Esophagus muscularis mucosa (tissue), 3 donors: ENCODE data around the gene NAT14.

Experiments used
- POLR2A ChIP-seq: fragments of 450-650 bp; IDR thresholded peaks from one replicate; pipeline ENCODE4 v1.6.1; 2017; ENCODE audit warnings: antibody characterized with exemption, moderate library complexity, mild to moderate bottlenecking, low read depth
- POLR2AphosphoS5 ChIP-seq, 2 donors: sonication (generic); formaldehyde crosslinking; IDR thresholded peaks; one replicate each; pipeline ENCODE4 v1.6.1; 2017; ENCODE audit warnings: antibody characterized with exemption in 2 of 2
- TF ChIP-seq, protein P1 (sequence below), 3 experiments: fragments of 200-600 bp in 2 of 3; fragments of 450-650 bp in 1 of 3; sonication (generic) in 2 of 3; IDR thresholded peaks; one replicate each; pipeline ENCODE4 v1.5.1; 2017 to 2019; ENCODE audit warnings: antibody characterized with exemption in 3 of 3, mild to moderate bottlenecking in 2 of 3, moderate library complexity in 1 of 3

DNA sequence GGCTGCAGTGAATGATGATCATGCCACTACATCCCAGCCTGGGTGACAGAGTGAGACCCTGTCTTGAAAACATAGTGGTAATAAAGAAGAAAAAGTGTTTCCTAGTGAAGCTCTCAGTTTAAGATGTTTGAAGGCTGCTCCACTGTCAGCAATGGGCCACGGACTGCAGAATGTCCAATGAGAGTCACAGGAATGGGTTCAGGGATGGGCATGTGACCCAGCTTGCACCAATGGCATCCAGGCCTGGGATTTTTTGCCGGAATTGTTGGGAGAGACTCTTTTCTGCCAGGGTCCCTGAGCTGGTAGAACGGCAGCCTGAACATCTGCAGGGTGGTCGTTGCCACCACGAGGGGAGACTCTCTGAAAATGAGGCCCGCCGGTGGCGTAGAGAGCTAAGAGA is 48.1 kb upstream of the NAT14 start:
- TF ChIP-seq, protein P1, sequence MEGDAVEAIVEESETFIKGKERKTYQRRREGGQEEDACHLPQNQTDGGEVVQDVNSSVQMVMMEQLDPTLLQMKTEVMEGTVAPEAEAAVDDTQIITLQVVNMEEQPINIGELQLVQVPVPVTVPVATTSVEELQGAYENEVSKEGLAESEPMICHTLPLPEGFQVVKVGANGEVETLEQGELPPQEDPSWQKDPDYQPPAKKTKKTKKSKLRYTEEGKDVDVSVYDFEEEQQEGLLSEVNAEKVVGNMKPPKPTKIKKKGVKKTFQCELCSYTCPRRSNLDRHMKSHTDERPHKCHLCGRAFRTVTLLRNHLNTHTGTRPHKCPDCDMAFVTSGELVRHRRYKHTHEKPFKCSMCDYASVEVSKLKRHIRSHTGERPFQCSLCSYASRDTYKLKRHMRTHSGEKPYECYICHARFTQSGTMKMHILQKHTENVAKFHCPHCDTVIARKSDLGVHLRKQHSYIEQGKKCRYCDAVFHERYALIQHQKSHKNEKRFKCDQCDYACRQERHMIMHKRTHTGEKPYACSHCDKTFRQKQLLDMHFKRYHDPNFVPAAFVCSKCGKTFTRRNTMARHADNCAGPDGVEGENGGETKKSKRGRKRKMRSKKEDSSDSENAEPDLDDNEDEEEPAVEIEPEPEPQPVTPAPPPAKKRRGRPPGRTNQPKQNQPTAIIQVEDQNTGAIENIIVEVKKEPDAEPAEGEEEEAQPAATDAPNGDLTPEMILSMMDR (IDR thresholded peaks at IDR 0.05) = no peak
- TF ChIP-seq POLR2AphosphoS5 (IDR thresholded peaks at IDR 0.05) = no peak
- TF ChIP-seq POLR2A = no peak
